Esophagus squamous epithelium (tissue), 5 donors: ENCODE data around the gene CLPSL2. TPM values are rescaled to one million over a fixed set of nuclear protein-coding genes. Genes with fewer than 3 reads are reported as not detected.

Experiments
- DNase-seq: peaks from one replicate; lab custom pipeline; 2025; lab: John Stamatoyannopoulos, UW
- H3K27ac ChIP-seq, 4 donors: fragments of 200-600 bp; sonication (generic); one replicate each; pipeline ENCODE4 v1.5.1; 2016 to 2019; ENCODE audit warnings: mild to moderate bottlenecking in 1 of 4
- H3K27me3 ChIP-seq, 4 donors: fragments of 200-600 bp; sonication (generic); 1 replicate in 3 of 4; 2 replicates in 1 of 4; pipeline versions ENCODE4 v1.5.1 to v1.6.0; 2017 to 2021; ENCODE audit warnings: antibody characterized with exemption in 1 of 4
- H3K36me3 ChIP-seq, 3 donors: fragments of 200-600 bp; sonication (generic); one replicate each; pipeline ENCODE4 v1.5.1; 2016 to 2019
- H3K4me1 ChIP-seq, 3 donors: fragments of 200-600 bp; sonication (generic); one replicate each; pipeline ENCODE4 v1.5.1; 2017 to 2019
- H3K4me3 ChIP-seq, 4 donors: fragments of 200-600 bp; sonication (generic); 1 replicate in 3 of 4; 2 replicates in 1 of 4; pipeline ENCODE4 v1.5.1; 2016 to 2019; ENCODE audit warnings: mild to moderate bottlenecking in 2 of 4, moderate library complexity in 1 of 4
- H3K9me3 ChIP-seq, 3 donors: fragments of 200-600 bp; sonication (generic); one replicate each; pipeline ENCODE4 v1.5.1; 2016 to 2019
- CTCF ChIP-seq, 6 experiments: fragments of 450-650 bp in 4 of 6; fragments of 200-600 bp in 2 of 6; sonication (generic) in 2 of 6; IDR thresholded peaks; one replicate each; pipeline ENCODE4 v1.5.1; 2016 to 2019; ENCODE audit warnings: antibody characterized with exemption in 6 of 6, mild to moderate bottlenecking in 4 of 6, moderate library complexity in 4 of 6
- POLR2A ChIP-seq, 4 donors: fragments of 450-650 bp; IDR thresholded peaks; one replicate each; pipeline ENCODE4 v1.6.1; 2017; ENCODE audit warnings: antibody characterized with exemption in 4 of 4, mild to moderate bottlenecking in 4 of 4, moderate library complexity in 3 of 4
- WGBS, 2 donors: methylation state at CpG; one replicate each; pipeline ENCODE4 v1.1.5; 2018; 5-methylcytosine and 5-hydroxymethylcytosine counted together
- intact Hi-C: fragments of 100-400 bp; cut with DNase I; formaldehyde crosslinking; loops from one replicate; pipeline ENCODE4 v1.15.0; 2022
- total RNA-seq, 4 donors: library from RNA; depleted of rRNA; stranded (reverse); fragments of >200 nt; gene quantifications; one replicate each; pipeline ENCODE4 v1.1.0, GENCODE V29; 2016
- donor health status: DM: yes; HTN: yes; CAD: no.

Gene CLPSL2
- total RNA-seq, 4 donors from 2014 or later = not detected

GRCh38 chr6:35754452-35755277 is 21.7 kb upstream of the CLPSL2 start:
- Histone ChIP-seq H3K36me3 (no peaks in the 10 kb centered on the region), H3K27ac (no peak overlapping the region), H3K9me3 (no peaks in the 10 kb centered on the region), H3K4me3 (no peak overlapping the region), H3K27me3 (peaks cover 0 to 12% (median 0%) of the 10 kb centered on the region in 4 donors), H3K4me1 (peaks cover 0 to 4% (median 0%) of the 10 kb centered on the region in 3 donors)
- WGBS, 2 donors = 46 to 54% methylated on average over 2 of the region's 6 CpGs
- no peak for DNase-seq
- TF ChIP-seq POLR2A (IDR thresholded peaks at IDR 0.05) (no peak), CTCF (IDR thresholded peaks at IDR 0.05) (no peak)
- intact Hi-C loops = no loop called here

GRCh38 chr6:35755278-35755924 is 21.0 kb upstream of the CLPSL2 start:
- DNase-seq = no peak
- H3K4me1 ChIP-seq = peaks cover 0 to 4% (median 0%) of the 10 kb centered on the region in 3 donors

GRCh38 chr6:35757456-35758123 is 18.8 kb upstream of the CLPSL2 start:
- no peak overlapping the region for H3K27ac ChIP-seq
- H3K27me3 ChIP-seq = peaks cover 0 to 41% (median 0%) of the 10 kb centered on the region in 4 donors
- H3K36me3 ChIP-seq = no peaks in the 10 kb centered on the region
- H3K9me3 ChIP-seq = no peaks in the 10 kb centered on the region
- WGBS, 2 donors = 54 to 58% methylated on average over 7 to 10 of the region's 10 CpGs
- H3K4me1 ChIP-seq = peaks cover 0 to 4% (median 0%) of the 10 kb centered on the region in 3 donors
- no peak overlapping the region for H3K4me3 ChIP-seq
- no peak for DNase-seq
- TF ChIP-seq POLR2A (IDR thresholded peaks at IDR 0.05) (no peak), CTCF (IDR thresholded peaks at IDR 0.05) (peak in 2 of 6 experiments; percentile 20)
- intact Hi-C loops = no loop called here

More at GRCh38 chr6:35755278-35755924, 21.0 kb upstream of the CLPSL2 start:
- no peaks in the 10 kb centered on the region for H3K36me3 ChIP-seq
- peaks cover 0 to 19% (median 0%) of the 10 kb centered on the region in 4 donors for H3K27me3 ChIP-seq
- H3K27ac ChIP-seq = no peak overlapping the region
- no peak overlapping the region for H3K4me3 ChIP-seq
- intact Hi-C loops = no loop called here
- 29 to 37% methylated on average over 3 of the region's 3 CpGs for WGBS, 2 donors
- H3K9me3 ChIP-seq = no peaks in the 10 kb centered on the region
- TF ChIP-seq POLR2A (IDR thresholded peaks at IDR 0.05) (no peak), CTCF (IDR thresholded peaks at IDR 0.05) (no peak)

GRCh38 chr6:35759426-35759825 is 17.0 kb upstream of the CLPSL2 start:
- no peak for TF ChIP-seq POLR2A (IDR thresholded peaks at IDR 0.05)
- no peak for TF ChIP-seq CTCF (IDR thresholded peaks at IDR 0.05)
- no peak for DNase-seq
- no peaks in the 10 kb centered on the region for H3K9me3 ChIP-seq
- no peak overlapping the region for H3K27ac ChIP-seq
- H3K4me3 ChIP-seq = no peak overlapping the region
- 66 to 75% methylated on average over 3 of the region's 3 CpGs for WGBS, 2 donors
- peaks cover 0 to 10% (median 0%) of the 10 kb centered on the region in 3 donors for H3K4me1 ChIP-seq
- intact Hi-C loops = no loop called here
- H3K36me3 ChIP-seq = no peaks in the 10 kb centered on the region
- peaks cover 0 to 58% (median under 1%) of the 10 kb centered on the region in 4 donors for H3K27me3 ChIP-seq
